CD4-positive, alpha-beta T cell treated with Interleukin-6 for 4 hours (primary cell): Measurements from ENCODE around the gene TRABD2A.
"Not testable (repeated sequence)": the region's sequence is repeated elsewhere in the genome, so short reads cannot be mapped to it uniquely, and the experiment has no call there.

Experiments used
- DNase-seq: peaks from one replicate; pipeline ENCODE4 v3.0.0-alpha.2; 2020; ENCODE audit warnings: mixed read lengths

TRABD2A gene, protein sequence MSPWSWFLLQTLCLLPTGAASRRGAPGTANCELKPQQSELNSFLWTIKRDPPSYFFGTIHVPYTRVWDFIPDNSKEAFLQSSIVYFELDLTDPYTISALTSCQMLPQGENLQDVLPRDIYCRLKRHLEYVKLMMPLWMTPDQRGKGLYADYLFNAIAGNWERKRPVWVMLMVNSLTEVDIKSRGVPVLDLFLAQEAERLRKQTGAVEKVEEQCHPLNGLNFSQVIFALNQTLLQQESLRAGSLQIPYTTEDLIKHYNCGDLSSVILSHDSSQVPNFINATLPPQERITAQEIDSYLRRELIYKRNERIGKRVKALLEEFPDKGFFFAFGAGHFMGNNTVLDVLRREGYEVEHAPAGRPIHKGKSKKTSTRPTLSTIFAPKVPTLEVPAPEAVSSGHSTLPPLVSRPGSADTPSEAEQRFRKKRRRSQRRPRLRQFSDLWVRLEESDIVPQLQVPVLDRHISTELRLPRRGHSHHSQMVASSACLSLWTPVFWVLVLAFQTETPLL

GRCh38 chr2:84880645-84881521 lies at the start of gene TRABD2A:
Gene TRABD2A, minus strand, starts transcription at chr2:84881084. Its CDS starts 45 bp downstream, at chr2:84881039.
- DNase-seq, result peak; percentile 59

DNA sequence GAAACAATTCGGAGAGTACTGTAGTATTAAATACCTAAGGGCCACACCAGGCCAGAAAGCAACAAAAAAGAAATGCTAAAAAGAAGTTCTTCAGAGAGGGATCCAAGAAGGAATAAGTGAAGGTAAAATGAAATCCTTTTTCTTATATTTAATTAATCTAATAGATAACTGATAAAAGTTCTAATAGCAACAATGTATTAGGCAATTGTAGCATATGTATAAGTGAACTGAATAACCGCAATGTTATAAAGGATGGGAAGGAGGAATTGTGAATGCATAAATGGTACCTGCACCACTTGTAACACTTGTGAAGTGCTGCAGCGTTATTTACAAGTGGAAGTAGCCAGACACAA lies 46.4 kb upstream of the TRABD2A start:
- DNase-seq, result no peak

- peak; percentile 100 for DNase-seq
Measured at GRCh38 chr2:84925724-84926376, 45.0 kb upstream of the TRABD2A start.

GRCh38 chr2:84925336-84925723 lies 44.4 kb upstream of the TRABD2A start:
- no peak for DNase-seq

DNA sequence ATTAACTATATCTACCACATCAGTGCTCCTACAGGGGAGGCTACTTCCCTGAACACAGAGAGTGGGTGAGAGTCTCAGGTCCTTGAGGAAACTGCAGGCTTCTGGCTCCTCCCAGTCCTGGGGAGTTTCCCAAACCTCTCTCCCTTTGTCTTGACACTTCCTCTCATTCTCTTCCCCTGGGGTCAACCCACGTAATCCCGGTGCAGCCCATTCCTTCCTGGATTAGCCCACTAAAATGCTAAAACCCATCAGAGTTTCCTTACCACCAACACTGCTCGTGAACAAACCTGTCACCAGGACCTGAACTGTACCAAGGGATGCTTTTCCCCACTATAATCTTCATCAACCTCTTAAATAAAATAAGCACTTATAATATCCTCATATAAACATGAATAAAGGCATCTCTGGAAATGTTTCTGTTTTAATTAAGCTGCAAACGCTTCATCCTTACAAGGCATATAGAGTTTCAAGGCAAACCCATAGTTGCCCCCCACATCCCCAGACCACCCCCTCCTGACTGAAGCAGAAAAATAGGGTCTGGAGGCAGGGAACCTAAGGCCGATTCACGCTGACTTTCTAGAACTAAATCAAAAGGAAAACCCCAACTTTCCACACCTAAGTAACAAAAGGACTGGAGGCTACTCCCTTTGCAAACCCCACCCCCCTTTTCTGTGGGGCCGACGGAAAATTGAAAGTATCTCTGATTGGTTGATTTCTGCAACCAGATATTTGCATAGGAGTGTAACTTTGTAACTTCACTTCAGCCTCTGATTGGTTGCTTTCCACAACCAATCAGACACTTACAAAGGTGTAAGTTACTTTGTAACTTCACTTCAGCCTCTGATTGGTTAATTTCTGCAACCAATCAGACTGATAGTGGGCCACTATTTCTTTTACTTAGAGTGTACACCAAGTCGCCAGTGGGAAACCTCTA lies 43.6 kb upstream of the TRABD2A start:
- peak; percentile 54 for DNase-seq

GRCh38 chr2:84923009-84923408 lies 42.1 kb upstream of the TRABD2A start:
- DNase-seq, result no peak

GRCh38 chr2:84919885-84920580 lies 39.1 kb upstream of the TRABD2A start:
- peak; percentile 34 for DNase-seq

DNA sequence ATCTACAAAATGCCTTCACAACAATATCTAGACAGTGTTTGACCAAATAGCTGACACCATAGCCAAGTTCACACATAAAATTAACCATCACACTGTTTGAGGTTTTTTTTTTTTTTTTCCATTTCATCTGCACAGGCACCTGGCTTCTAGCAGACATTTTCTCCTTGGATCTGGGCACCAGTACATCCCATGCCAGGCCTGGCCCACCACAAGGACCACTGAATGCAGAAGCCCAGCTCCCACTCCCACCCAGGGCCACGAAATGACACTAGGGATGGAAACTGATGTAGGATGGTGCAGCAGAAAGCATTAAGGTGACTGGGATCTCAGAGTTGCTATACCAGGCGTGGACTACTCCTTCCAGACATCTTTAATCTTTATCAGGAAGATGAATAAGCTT lies 37.5 kb upstream of the TRABD2A start:
- DNase-seq, result no peak

DNA sequence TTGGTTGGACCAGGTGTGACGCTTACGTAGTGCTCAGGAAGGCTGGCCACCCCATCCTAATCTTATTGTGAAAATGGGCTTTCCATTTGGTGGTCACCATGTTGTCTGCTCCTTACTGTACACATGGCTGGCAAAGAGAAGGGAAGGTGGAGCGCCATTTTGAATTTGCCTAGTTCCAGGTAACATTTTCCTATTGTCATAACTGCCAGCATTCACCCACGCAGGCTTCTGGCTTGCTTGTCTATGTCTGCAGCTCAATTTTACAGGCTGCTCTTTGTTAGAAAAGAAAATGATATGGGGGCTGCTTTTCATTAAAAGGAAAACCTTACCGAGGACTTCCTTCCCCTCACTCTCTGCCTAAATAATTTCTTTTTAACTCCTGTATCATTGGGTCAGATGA lies 36.9 kb upstream of the TRABD2A start:
- DNase-seq, result not testable (repeated sequence)

DNA sequence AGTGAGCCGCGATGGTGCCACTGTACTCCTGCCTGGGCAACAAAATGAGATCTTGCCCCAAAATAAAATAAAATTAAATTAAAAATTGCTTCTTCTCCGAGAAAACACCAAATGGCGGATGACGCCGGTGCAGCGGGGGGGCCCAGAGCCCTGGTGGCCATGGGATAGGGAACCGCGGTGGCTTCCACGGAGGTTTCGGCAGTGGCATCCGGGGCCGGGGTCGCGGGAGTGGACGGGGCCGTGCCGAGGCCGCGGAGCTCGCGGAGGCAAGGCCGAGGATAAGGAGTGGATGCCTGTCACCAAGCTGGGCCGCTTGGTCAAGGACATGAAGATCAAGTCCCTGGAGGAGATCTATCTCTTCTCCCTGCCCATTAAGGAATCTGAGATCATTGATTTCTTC lies 34.8 kb upstream of the TRABD2A start:
- DNase-seq, result not testable (repeated sequence)

- DNase-seq, result no peak
Measured at GRCh38 chr2:84914334-84914733, 33.5 kb upstream of the TRABD2A start.

- no peak for DNase-seq
Measured at GRCh38 chr2:84912984-84913383, 32.1 kb upstream of the TRABD2A start.

GRCh38 chr2:84911135-84911678 lies 30.3 kb upstream of the TRABD2A start:
- DNase-seq, result no peak

- DNase-seq, result peak; percentile 50
Measured at GRCh38 chr2:84908948-84909713, 28.2 kb upstream of the TRABD2A start.

DNA sequence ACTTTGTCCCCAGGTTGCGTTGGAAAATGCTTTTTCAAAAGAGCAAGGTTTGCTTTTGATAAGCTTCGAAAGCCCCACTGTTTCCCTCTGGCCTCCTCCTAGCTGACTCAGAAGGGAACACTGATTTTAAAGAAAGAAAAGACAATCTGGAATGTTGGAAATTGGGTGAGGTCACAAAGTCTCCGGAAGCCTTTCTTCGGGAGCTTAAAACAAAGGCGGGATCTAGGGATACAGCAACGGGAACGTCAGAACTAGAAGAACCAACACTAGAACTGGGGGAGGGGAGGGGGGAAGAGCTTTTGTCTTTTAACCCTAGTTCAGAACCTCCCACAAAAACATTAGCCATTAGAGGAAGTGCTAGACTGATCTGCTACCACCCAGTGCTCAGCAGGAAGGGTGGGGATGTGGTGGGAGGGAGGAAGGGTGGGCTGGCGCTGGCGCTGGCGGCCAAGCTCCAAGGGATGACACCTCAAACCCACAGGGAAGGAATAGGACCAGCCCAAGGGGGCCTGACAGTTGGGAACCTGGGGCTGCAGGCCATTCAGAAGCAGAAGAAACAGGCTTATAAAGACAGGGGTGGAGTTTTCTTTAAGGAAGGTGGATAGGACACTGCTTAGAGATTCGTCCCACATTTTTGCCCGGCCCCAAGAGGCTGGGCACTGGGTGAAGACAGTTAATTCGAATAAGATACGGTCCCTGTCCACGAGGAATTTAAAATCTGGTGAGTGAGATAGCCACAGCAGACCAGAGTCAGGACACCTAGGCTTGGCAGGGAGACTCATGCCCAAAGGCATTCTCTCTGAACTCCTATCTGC lies 26.2 kb upstream of the TRABD2A start:
- peak; percentile 73 for DNase-seq

GRCh38 chr2:84906108-84906899 lies 25.4 kb upstream of the TRABD2A start:
- peak; percentile 70 for DNase-seq

DNA sequence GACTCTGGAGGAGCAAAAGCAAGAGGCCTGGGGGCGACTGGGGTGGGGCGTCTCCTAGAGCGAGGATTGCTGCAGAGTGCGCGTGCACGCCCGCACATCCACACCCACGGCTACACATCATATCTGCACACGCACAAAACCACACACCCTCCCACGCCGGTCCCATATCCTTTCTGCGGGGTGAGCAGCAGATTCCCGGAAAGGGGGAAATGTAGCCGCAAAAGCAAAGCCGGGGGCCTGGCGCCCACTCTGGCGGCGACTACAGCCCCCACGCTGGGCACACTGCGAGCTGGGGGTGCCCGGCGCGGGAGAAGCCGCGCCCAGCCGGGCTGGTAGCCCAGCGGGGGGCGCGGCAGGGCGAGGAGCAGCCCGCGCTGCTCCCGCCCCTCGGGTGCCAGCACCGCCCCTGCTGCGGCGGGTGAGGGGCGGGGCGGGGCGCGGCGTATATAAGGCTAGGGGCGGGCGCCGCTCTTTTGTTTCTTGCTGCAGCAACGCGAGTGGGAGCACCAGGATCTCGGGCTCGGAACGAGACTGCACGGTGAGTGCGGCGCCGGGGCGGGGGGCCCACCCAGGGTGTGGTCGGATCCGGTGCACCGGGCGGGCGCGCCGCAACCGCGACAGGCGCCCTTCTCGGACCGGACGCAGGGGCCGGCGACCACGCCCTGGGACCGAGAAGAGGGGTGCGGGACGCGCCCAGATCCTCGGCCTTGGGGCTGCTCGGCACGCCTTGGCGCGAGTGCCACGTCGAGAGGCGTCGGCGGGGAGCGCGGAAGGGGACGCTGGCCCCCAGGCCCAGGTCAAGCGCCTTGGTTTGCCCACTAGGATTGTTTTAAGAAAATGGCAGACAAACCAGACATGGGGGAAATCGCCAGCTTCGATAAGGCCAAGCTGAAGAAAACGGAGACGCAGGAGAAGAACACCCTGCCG lies 24.6 kb upstream of the TRABD2A start, which contains the start of gene TMSB10:
TMSB10 (plus strand) TSS at position 476 of the 927 bp plus-strand sequence.
- peak; percentile 89 for DNase-seq
